ENCODE results near the gene MCRIP1. TPM values are rescaled to one million over a fixed set of nuclear protein-coding genes. Genes with fewer than 3 reads are reported as not detected.

MCRIP1 gene
- total and polyA plus RNA-seq, 5 donors from 2014 or later: 58.1 to 93.2 (median 74.9) TPM

DNA sequence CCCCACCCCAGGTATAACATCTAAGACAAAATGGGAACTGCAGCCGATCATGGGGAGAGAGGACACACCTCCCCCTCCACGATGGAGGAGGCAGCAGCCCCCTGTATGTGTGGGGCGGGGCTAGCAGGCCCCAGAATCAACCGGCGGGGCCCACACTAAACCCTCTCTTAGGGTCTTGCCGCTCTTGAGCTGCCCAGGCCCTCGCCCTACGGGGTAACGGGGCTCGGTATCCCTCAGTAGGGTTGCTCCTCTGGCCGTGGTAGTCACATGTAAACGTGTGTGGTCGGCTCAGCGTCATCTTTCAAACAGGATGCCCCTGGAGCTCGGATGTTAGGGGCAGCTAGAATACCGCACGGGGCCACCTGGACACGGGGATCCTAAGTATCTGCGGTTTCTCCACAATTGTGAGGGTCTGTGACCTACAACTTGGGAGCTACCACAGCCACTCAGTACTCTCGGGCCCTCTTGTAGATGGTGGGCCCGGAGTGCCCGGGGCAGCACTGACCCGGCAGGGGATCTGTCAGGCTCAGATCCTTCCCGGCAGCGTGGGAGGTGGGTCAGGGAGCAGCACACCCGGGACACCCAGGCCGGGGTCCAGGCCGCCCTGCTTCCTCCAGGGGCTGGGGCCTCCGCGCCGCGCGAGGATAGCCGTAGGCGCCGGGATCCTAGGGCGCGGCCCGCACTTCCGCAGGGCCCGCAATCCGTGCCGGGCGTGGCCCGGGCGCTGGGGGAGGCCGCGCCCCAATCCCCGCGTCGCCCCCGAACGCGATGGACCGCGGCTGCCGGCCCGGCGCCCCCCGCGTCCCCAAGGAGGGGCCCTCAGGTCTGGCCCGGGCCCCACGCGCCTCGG lies 37.3 kb upstream of the MCRIP1 start:
- peaks cover 48% of the 10 kb centered on the region for H3K4me1 ChIP-seq (ENCODE audit: control insufficient read depth, insufficient read depth, low read length, poor library complexity, severe bottlenecking)
- peak overlapping the region; percentile 67 for H3K4me3 ChIP-seq (ENCODE audit: low read depth, low read length)
- Mint-ChIP-seq H3K27ac (peak overlapping the region; percentile 82 to 95 (median 91)), H3K9me3 (peaks cover 0 to 1% (median 0%) of the 10 kb centered on the region in 7 donors), H3K4me3 (peak overlapping the region; percentile 86 to 99 (median 90)), H3K4me1 (peaks cover 0 to 53% (median 9%) of the 10 kb centered on the region in 4 donors), H3K27me3 (no peaks in the 10 kb centered on the region), H3K36me3 (peaks cover 3% of the 10 kb centered on the region)
- no peaks in the 10 kb centered on the region for H3K27me3 ChIP-seq (ENCODE audit: control insufficient read depth, insufficient read depth, low read length)
- peak; percentile 18 to 19 for ATAC-seq (ENCODE audit: low read depth in 2 of 2)
- DNase-seq: peak in 2 of 3 donors; percentile 40 to 77
- peaks cover 16% of the 10 kb centered on the region for H3K36me3 ChIP-seq (ENCODE audit: control insufficient read depth, insufficient read depth, low read length)
- peak overlapping the region; percentile 97 for H3K27ac ChIP-seq (ENCODE audit: insufficient read depth, low read length, poor library complexity, severe bottlenecking)
- H3K9me3 ChIP-seq (ENCODE audit: control insufficient read depth in 2 of 2, low read length in 2 of 2): no peaks in the 10 kb centered on the region

DNA sequence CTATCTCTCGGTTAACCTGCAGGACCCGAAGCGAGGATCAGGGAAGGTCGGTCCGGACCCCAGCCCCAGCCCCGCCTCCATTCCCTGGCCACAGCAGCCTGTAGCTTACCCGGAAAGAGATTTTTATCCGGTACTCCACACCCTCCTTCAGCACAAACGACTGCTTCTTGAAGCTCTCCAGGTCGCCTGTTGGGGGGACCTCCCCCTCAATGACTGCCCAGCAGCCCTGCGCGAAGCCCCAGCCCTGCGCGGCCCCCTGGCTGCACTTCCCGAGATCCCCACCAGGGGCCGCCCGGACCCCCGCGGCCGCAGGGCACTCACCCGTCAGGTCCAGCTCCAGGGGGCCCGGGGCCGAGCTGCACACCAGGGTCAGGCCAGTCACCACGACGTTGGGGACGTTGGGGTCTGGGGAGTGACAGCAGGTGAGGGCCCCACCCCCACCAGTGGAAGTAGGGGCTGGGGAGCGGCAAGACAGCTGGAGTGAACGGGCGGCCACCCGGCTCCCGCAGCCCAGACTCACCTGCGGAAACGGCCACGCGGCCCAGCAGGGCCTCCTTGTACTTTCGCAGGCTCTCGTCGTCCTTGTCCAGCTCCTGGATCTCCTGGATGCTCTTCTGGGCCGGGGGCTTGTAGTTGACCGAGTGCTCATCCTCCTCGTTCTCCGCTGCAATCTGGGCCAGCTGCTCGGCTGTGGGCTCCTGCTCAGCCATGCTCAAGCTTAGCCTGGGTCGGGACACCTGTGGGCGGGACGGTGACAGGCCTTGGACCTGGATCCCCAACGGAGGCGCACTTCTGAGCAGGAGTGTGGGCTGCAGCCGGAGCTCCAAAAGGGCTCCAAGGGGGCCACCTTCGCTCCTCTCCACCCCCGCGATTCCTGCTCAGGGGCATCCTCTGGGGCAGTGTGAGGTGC lies 36.4 kb upstream of the MCRIP1 start:
- Histone ChIP-seq H3K4me3 (ENCODE audit: low read depth, low read length) (no peak overlapping the region), H3K36me3 (ENCODE audit: control insufficient read depth, insufficient read depth, low read length) (peaks cover 16% of the 10 kb centered on the region), H3K9me3 (ENCODE audit: control insufficient read depth in 2 of 2, low read length in 2 of 2) (no peaks in the 10 kb centered on the region), H3K27me3 (ENCODE audit: control insufficient read depth, insufficient read depth, low read length) (no peaks in the 10 kb centered on the region), H3K4me1 (ENCODE audit: control insufficient read depth, insufficient read depth, low read length, poor library complexity, severe bottlenecking) (peaks cover 48% of the 10 kb centered on the region), H3K27ac (ENCODE audit: insufficient read depth, low read length, poor library complexity, severe bottlenecking) (peak overlapping the region; percentile 97)
- Mint-ChIP-seq H3K27ac (peak overlapping the region; percentile 43 to 95 (median 91)), H3K36me3 (peaks cover 3% of the 10 kb centered on the region), H3K9me3 (peaks cover 0 to 1% (median 0%) of the 10 kb centered on the region in 7 donors), H3K4me1 (peaks cover 0 to 52% (median 8%) of the 10 kb centered on the region in 4 donors), H3K4me3 (peak overlapping the region; percentile 86 to 99 (median 90)), H3K27me3 (no peaks in the 10 kb centered on the region)
- DNase-seq (peak in 1 of 3 donors; percentile 31), ATAC-seq (ENCODE audit: low read depth in 2 of 2) (no peak)

DNA sequence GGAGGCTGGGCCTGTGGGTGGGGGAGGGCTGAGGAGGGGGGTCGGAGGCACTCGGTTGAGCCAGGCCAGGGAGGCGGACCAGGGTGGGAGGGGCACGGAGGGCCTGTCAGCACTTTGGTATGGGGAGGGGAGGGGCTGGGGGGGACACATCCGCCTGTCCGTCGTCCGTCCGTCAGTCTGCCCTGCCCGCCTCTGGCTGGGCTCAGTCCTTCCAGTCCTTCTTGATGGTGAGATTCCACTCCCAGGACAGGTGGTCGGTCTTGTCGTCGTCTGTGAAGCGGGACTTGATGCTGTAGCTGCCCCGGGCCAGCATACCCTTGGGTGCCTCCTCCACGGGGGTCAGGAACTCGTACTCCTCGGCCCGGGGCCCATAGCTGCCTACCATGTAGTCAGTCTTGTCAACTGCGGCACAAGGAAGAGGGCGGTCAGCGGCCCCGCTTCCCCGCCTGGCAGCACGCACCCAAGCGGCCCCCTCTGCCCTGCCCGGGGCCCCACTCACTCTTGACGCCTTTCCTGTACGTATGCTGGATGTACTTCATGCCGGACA lies 35.7 kb upstream of the MCRIP1 start:
- Histone ChIP-seq H3K36me3 (ENCODE audit: control insufficient read depth, insufficient read depth, low read length) (peaks cover 16% of the 10 kb centered on the region), H3K4me3 (ENCODE audit: low read depth, low read length) (no peak overlapping the region), H3K27me3 (ENCODE audit: control insufficient read depth, insufficient read depth, low read length) (no peaks in the 10 kb centered on the region), H3K9me3 (ENCODE audit: control insufficient read depth in 2 of 2, low read length in 2 of 2) (no peaks in the 10 kb centered on the region), H3K27ac (ENCODE audit: insufficient read depth, low read length, poor library complexity, severe bottlenecking) (peak overlapping the region; percentile 97), H3K4me1 (ENCODE audit: control insufficient read depth, insufficient read depth, low read length, poor library complexity, severe bottlenecking) (peaks cover 48% of the 10 kb centered on the region)
- Mint-ChIP-seq H3K9me3 (peaks cover 0 to 1% (median 0%) of the 10 kb centered on the region in 7 donors), H3K4me1 (peaks cover under 1 to 44% (median 7%) of the 10 kb centered on the region in 4 donors), H3K36me3 (peaks cover 3% of the 10 kb centered on the region), H3K4me3 (peak overlapping the region in 3 of 4 donors; percentile 15 to 99 (median 28)), H3K27me3 (no peaks in the 10 kb centered on the region), H3K27ac (no peak overlapping the region)
- DNase-seq: no peak
- no peak for ATAC-seq (ENCODE audit: low read depth in 2 of 2)

DNA sequence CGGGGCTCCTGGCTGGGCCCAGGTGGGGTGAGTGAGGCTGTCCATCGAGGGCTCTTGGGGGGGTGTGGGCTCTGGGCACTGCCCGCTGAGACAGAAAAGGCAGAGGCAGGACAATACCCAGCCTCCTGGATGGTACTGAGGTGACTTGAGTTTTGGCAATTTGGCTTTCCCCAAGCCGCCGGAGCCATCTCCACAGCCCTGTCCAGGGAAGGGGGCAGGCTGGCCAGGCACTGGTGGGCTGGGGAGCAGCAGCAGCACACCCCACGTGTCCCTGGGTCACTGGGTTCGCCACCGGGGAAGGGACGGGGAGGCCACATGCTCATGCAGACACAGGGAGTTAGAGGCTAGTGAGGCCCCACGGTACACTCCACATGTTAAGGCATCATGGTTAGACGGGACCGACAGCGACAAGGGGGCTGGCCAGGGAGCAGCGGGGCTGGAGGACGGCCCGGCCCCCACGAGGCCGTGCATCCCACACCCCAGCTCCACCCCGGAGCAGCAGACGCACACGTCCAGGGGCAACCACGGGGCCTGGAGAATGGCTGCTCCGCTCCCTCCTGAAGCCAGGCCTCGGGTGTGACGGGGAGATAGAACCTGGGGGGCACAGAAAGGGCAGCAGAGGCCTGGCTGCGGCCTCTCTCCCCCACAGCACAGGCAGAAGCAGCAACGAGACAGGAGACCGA lies 35.0 kb upstream of the MCRIP1 start:
- no peaks in the 10 kb centered on the region for H3K27me3 Mint-ChIP-seq
- H3K4me3 Mint-ChIP-seq: peak overlapping the region in 3 of 4 donors; percentile 32 to 83 (median 68)
- no peaks in the 10 kb centered on the region for H3K27me3 ChIP-seq (ENCODE audit: control insufficient read depth, insufficient read depth, low read length)
- ATAC-seq (ENCODE audit: low read depth in 2 of 2) (no peak), DNase-seq (no peak)
- peaks cover 16% of the 10 kb centered on the region for H3K36me3 ChIP-seq (ENCODE audit: control insufficient read depth, insufficient read depth, low read length)
- peaks cover 3% of the 10 kb centered on the region for H3K36me3 Mint-ChIP-seq
- H3K4me1 ChIP-seq (ENCODE audit: control insufficient read depth, insufficient read depth, low read length, poor library complexity, severe bottlenecking): peaks cover 48% of the 10 kb centered on the region
- H3K9me3 ChIP-seq (ENCODE audit: control insufficient read depth in 2 of 2, low read length in 2 of 2): no peaks in the 10 kb centered on the region
- H3K27ac Mint-ChIP-seq: no peak overlapping the region
- no peak overlapping the region for H3K4me3 ChIP-seq (ENCODE audit: low read depth, low read length)
- H3K9me3 Mint-ChIP-seq: peaks cover 0 to 1% (median 0%) of the 10 kb centered on the region in 7 donors
- peak overlapping the region; percentile 17 for H3K27ac ChIP-seq (ENCODE audit: insufficient read depth, low read length, poor library complexity, severe bottlenecking)
- peaks cover 3 to 46% (median 8%) of the 10 kb centered on the region in 4 donors for H3K4me1 Mint-ChIP-seq

DNA sequence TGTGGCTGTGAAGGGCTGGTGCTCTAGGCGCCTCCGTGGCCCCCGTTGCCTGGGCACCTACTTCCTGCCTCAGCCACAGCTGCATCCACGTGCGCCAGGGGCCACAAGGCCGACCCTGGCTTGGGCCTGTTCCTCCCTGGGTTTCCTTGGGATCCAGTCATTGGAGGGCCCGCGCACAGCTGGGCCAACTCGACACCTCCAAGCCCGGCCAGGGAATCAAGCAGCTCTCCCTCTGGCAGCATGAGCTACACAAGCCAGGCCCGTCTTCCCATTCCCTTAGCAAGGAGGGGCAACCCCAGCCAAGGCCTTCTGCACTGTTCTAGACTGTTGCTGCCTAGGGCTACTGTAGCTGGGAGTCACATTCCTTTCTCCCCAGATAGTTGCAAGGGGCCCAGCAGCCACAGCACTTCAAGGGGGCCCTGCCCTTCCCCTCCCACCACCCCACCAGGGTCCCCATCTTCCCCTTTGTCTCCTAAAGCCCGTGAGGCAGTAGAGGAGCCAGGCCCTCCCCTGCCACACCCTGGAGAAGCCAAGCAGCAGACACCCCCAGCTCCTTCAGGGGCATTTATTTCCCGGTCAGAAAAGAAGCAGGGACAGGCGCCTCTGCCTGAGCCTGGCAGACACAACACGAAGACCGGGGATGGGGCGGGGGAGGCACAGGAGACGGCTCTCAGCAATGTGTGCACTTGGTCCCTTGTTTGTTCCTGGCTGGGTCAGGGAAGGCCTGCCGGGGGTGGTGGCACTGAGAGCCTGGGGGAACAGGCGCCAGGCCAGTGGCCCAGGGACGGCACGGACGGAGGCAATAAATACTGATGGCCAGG lies 34.3 kb upstream of the MCRIP1 start:
- peak overlapping the region in 3 of 4 donors; percentile 21 to 83 (median 46) for H3K4me3 Mint-ChIP-seq
- H3K36me3 ChIP-seq (ENCODE audit: control insufficient read depth, insufficient read depth, low read length): peaks cover 16% of the 10 kb centered on the region

DNA sequence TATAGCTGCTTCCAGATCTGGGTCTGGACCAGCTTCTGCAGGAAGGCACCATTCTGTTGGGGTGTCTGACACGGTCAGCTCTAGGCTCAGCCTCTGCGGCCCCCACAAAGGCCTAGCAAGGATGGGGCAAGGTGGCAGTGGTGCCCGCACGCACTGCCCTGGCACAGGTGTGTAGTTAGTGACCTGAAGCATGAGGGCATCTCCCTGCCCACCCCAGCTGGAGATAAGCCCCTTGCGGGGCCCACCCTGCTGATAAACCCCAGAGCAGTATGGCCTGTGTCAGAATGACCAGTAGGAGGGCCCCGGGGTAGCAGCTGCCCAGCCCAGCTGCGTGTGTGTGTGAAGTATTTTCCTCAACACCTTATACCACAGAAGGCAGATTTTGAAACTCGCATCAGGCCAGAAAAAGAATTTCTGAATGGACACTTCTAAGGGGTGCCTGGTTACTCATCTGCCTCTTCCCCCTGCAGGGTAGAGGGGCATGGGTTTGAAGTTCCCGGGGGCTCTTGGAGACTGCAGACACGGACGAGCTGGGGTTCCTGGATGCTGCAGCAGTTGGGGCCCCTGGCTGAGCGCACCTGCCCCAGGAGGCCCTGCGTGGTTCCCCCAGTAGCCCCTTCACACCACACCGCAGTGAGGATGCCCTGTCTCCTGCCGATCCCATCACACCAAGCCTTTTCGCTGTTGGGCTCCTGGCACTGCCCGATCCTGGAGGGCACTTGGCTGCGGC lies 33.5 kb upstream of the MCRIP1 start:
- ATAC-seq (ENCODE audit: low read depth in 2 of 2) (no peak), DNase-seq (peak in 2 of 3 donors; percentile 17 to 24)
- Histone ChIP-seq H3K27ac (ENCODE audit: insufficient read depth, low read length, poor library complexity, severe bottlenecking) (no peak overlapping the region), H3K36me3 (ENCODE audit: control insufficient read depth, insufficient read depth, low read length) (peaks cover 16% of the 10 kb centered on the region), H3K9me3 (ENCODE audit: control insufficient read depth in 2 of 2, low read length in 2 of 2) (no peaks in the 10 kb centered on the region), H3K27me3 (ENCODE audit: control insufficient read depth, insufficient read depth, low read length) (no peaks in the 10 kb centered on the region), H3K4me3 (ENCODE audit: low read depth, low read length) (no peak overlapping the region), H3K4me1 (ENCODE audit: control insufficient read depth, insufficient read depth, low read length, poor library complexity, severe bottlenecking) (peaks cover 40% of the 10 kb centered on the region)
- Mint-ChIP-seq H3K36me3 (peaks cover 3% of the 10 kb centered on the region), H3K9me3 (no peaks in the 10 kb centered on the region), H3K27me3 (peaks cover under 1% of the 10 kb centered on the region), H3K4me3 (peak overlapping the region in 1 of 4 donors; percentile 83), H3K27ac (peak overlapping the region in 1 of 3 donors; percentile 48), H3K4me1 (peaks cover 6 to 42% (median 11%) of the 10 kb centered on the region in 4 donors)

More for the DNA sequence above, 34.3 kb upstream of the MCRIP1 start:
- peaks cover 3% of the 10 kb centered on the region for H3K36me3 Mint-ChIP-seq
- Histone ChIP-seq H3K4me1 (ENCODE audit: control insufficient read depth, insufficient read depth, low read length, poor library complexity, severe bottlenecking) (peaks cover 41% of the 10 kb centered on the region), H3K9me3 (ENCODE audit: control insufficient read depth in 2 of 2, low read length in 2 of 2) (no peaks in the 10 kb centered on the region), H3K27me3 (ENCODE audit: control insufficient read depth, insufficient read depth, low read length) (no peaks in the 10 kb centered on the region), H3K4me3 (ENCODE audit: low read depth, low read length) (no peak overlapping the region), H3K27ac (ENCODE audit: insufficient read depth, low read length, poor library complexity, severe bottlenecking) (peak overlapping the region; percentile 17)
- DNase-seq (peak in 1 of 3 donors; percentile 38), ATAC-seq (ENCODE audit: low read depth in 2 of 2) (no peak)
- no peaks in the 10 kb centered on the region for H3K9me3 Mint-ChIP-seq
- peak overlapping the region in 1 of 3 donors; percentile 48 for H3K27ac Mint-ChIP-seq
- H3K27me3 Mint-ChIP-seq: no peaks in the 10 kb centered on the region
- peaks cover 6 to 45% (median 8%) of the 10 kb centered on the region in 4 donors for H3K4me1 Mint-ChIP-seq

Data from CD4-positive, CD25-positive, alpha-beta regulatory T cell (primary cell).